NCI-H446 (cell line): ENCODE measurements around the gene TAC3.
"Not testable (repeated sequence)": the region's sequence is repeated elsewhere in the genome, so short reads cannot be mapped to it uniquely, and the experiment has no call there.

Source experiments
- DNase-seq, 2 experiments: peaks; one replicate each; lab custom pipeline; 2025; lab: John Stamatoyannopoulos, UW

TAC3 gene

GRCh38 chr12:57037264-57037663 lies 20.9 kb upstream of the TAC3 start:
- DNase-seq = no peak

GRCh38 chr12:57033431-57033830 lies 17.1 kb upstream of the TAC3 start:
- no peak for DNase-seq

GRCh38 chr12:57031789-57032188 lies 15.5 kb upstream of the TAC3 start:
- no peak for DNase-seq

GRCh38 chr12:57031138-57031725 lies 14.9 kb upstream of the TAC3 start:
- peak in 1 of 2 experiments; percentile 25 for DNase-seq

GRCh38 chr12:57029457-57029856 lies 13.1 kb upstream of the TAC3 start:
- no peak for DNase-seq

GRCh38 chr12:57027805-57028153 lies 11.4 kb upstream of the TAC3 start:
- no peak for DNase-seq

- DNase-seq = no peak
These were observed 10.9 kb upstream of the TAC3 start for GRCh38 chr12:57027011-57027804.

GRCh38 chr12:57025196-57025595 lies 8.9 kb upstream of the TAC3 start:
- no peak for DNase-seq

- not testable (repeated sequence) for DNase-seq
These were observed 6.0 kb upstream of the TAC3 start for GRCh38 chr12:57022324-57022723.

GRCh38 chr12:57019983-57020719 lies 3.8 kb upstream of the TAC3 start:
- no peak for DNase-seq

- DNase-seq = no peak
These were observed 2.6 kb upstream of the TAC3 start for GRCh38 chr12:57018906-57019305.

GRCh38 chr12:57018353-57018752 lies 2.0 kb upstream of the TAC3 start:
- not testable (repeated sequence) for DNase-seq

- no peak for DNase-seq
These were observed 3.5 kb downstream of the TAC3 start for GRCh38 chr12:57012600-57013465.

- no peak for DNase-seq
These were observed 4.6 kb downstream of the TAC3 start for GRCh38 chr12:57011438-57012424.

GRCh38 chr12:57010627-57011247 lies 5.6 kb downstream of the TAC3 start:
- no peak for DNase-seq

- DNase-seq = no peak
These were observed 6.2 kb downstream of the TAC3 start for GRCh38 chr12:57009949-57010626.

- peak; percentile 33 to 69 for DNase-seq
These were observed 8.2 kb downstream of the TAC3 start for GRCh38 chr12:57008178-57008577.

- no peak for DNase-seq
These were observed 9.4 kb downstream of the TAC3 start for GRCh38 chr12:57006809-57007475.
